HG03565 (cell line): Measurements from ENCODE around the gene EFNA5.

ENCODE experiments used
- ATAC-seq: cut with Tn5 transposase; IDR thresholded peaks from one replicate; pipeline ENCODE4 v1.9.1; 2021; ENCODE audit warnings: mild to moderate bottlenecking, moderate library complexity; ENCODE audit not compliant: unreplicated experiment

Gene EFNA5

DNA sequence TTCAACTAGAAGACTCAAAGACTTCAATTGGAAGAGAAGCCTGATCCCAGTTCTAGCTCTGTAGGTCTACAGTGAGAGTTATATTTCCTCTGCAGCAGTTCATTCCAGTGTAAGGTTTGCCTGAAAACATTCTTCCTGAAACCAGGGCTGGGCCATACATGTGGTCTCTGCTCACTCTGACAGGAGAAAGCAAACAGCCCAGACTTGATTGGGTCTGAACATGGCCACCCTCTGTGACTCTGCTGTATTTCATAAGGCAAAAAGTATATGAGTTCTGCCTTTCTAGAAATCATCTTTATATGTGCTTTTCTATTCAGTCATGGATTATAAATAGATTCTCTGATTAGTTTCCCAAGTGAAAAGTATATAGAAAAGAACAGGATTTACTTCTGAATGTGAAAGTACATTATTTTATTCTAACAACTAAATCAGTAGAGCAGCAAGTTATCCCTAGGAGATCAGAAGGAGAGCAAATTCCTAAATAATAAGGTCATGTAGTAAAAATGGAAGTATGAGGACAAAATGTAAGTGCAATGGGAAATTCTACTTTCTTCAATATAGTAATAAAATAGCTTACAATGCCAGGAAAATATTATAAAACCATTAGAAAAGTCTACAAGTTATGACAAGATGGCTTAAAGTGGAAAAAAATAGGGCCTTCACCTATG is 144.3 kb downstream of the EFNA5 start:
- ATAC-seq, result no peak

- ATAC-seq, result no peak
Observed at GRCh38 chr5:107524111-107524510, 146.6 kb downstream of the EFNA5 start.

- no peak for ATAC-seq
Observed at GRCh38 chr5:107523029-107523680, 147.6 kb downstream of the EFNA5 start.

GRCh38 chr5:107522456-107522855 is 148.3 kb downstream of the EFNA5 start:
- ATAC-seq, result no peak

DNA sequence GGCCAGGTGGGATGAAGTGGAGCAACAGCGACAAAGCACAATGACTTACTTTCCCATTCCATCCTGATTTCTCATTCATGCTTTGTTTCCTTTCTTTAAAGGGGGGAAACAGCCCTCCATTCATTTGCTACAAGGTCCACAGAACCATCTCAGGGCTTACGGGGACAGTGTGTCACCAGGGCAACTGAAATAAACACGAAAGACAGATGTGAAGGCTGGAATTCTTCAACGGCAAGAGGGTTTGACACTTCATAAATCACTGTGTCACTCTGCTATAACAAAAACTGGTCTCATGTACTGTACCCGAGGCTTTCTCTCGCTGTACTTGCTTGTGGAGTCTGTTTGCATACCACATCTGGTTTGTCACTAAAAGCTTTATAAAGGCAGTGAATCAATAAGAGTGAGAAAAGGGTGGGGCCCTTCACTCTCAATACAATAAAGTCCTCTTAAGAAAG is 150.8 kb downstream of the EFNA5 start:
- no peak for ATAC-seq

DNA sequence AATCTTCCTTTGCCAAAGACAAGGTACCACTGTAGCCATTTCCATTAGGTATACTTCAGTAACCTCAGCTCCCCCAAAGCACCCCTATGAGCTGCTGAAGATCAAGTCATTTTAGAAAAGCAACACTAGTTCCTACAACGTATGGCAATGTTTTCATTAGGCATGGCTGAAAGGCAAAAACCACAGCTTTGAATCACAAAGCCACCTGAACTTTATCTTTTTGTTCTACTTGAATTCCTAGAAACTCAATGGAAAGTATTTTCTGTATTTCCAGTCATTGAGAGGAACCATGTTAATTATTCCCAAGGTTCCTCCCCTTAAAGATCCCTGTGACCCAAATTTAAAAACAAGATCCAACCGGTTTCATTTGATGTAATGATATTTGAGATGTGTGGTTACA is 152.1 kb downstream of the EFNA5 start:
- no peak for ATAC-seq

DNA sequence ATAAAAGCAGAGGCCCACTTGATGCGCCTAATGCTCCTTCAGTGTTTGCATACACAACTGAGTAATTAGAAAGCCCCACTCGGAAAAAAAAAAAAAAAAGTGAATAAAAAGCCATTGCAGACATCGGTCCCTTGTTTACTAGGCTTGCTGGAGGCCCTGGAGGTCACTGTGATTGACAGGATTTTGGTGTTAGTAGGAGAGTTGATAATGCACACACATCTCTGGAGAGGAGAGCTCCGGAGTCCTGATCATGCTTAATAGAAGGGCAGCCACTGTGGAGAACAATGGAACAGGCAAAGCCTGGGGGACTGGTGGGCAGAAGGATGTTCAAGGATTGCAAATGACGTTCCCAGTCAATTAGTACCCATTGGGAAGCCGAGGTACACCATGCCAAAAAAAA is 152.5 kb downstream of the EFNA5 start:
- ATAC-seq, result no peak

- no peak for ATAC-seq
Observed at GRCh38 chr5:107517185-107518033, 153.3 kb downstream of the EFNA5 start.

DNA sequence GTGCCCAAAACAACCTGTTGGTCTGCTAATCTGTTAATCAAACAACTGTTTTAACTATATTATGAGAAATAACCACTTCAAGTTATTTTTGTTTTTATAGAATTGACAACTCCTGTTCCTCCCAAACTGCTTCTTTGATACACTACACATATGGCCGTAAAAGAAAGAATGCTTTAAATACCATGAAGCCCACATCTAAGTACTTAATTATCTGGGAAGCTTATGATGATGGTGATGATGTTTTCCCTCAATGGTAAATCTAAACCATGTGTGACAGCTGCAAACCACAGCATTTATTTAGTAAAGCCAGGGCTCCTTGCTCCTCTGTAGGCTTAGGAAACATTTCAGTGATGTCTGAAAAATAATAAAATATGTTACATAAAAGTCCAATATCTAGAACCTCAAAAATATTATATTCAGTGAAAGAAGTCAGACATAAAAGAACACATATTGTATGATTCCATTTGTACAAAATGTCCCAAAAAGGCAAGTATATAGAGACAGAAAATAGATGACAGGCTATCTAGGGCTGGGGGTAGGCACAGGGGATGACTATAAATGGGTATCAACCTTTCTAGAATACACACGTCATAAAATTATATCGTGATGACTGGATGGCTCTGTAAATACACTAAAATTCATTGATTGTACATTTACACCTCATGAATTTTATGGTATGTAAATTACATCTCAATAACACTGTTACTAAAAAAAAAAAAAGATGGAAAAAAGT is 154.1 kb downstream of the EFNA5 start:
- no peak for ATAC-seq

DNA sequence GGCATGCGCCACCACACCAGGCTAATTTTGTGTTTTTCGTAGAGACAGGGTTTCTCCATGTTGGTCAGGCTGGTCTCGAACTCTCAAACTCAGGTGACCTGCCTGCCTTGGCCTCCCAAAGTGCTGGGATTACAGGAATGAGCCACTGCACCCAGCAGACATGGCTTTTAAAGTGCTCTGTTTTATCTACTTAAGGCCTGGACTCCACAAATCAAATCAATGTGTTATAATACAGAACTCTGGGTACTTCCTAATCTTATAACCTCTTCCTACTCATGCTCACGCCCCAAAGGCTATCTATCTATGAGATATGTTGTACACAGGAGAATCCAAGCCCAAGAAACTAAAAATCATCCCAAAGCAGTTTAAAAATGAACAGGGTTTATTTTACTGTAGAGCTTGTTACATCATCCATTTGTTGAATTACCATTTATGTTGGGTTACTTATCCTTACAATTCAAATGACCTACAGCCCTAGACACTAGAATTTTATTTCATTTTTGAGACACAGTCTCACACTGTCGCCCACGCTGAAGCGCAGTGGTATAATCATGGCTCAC is 155.1 kb downstream of the EFNA5 start:
- ATAC-seq, result no peak

GRCh38 chr5:107514305-107514704 is 156.4 kb downstream of the EFNA5 start:
- ATAC-seq, result no peak

DNA sequence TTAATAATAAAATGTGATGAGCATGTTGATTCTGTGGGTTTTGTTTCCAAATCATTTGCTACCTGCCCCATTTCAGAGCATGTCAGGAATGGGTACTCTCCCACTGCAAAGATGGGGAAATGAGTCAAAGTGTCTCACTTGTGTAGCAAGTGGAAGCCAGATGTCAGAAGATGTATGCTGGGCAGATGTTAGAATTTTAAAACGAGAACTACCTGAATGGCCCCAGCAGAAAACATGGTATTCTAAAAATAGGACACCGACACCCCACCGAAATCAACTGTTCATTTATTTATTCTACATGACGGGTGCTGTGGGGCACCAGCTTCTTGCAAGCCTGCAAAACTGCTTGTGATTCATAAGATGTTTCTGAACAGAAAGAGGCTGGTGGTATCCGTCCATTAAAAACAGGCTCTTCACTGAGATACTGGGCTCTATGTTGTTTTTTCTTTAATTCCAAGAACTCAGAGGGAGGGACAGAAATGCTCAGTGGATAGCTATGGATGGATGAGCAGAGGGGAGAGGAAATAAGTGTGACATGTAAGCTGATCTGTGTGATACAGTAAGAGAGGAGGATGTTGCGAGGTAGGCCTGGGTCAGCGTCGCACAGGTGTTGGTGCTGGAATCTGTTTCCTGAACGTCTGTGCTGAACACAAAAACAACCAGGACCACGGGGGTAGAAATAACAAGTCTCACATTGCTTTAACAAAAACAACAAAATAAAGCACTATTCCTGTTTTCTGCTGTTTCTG is 157.2 kb downstream of the EFNA5 start:
- no peak for ATAC-seq

GRCh38 chr5:107512029-107512428 is 158.7 kb downstream of the EFNA5 start:
- no peak for ATAC-seq

DNA sequence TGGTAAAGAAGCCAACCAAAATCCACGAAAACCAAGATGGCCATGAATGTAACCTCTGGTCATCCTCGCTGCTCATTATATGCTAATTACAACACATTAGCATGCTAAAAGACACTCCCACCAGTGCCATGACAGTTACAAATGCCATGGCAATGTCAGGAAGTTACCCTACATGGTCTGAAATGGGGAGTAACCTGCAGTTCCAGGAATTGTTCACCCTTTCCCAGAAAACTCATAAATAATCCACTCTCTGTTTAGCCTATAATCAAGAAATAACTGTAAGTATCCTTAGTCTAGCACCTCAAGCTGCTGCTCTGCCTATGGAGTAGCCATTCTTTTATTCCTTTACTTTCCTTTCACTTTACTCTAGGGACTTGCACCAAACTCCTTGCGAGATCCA is 160.6 kb downstream of the EFNA5 start:
- ATAC-seq, result no peak

DNA sequence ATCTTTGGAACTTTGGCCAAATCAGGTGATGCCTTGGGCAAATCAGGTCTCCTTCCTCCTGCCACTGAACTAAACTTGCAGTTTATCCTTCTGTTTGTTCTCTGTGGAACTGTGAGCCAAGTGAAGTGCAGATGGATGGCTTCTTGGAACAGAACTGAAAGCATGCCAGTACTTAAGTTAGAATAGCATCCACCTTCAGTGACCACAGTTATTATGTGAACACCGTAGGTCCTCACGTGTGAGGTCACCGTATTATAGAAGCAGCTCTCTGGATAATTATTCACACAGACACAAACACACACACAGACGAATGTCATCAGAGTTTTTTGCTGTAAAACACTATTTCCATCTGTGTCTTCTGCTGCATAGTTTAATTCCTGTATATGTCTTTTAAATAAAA is 162.6 kb downstream of the EFNA5 start:
- ATAC-seq, result no peak

DNA sequence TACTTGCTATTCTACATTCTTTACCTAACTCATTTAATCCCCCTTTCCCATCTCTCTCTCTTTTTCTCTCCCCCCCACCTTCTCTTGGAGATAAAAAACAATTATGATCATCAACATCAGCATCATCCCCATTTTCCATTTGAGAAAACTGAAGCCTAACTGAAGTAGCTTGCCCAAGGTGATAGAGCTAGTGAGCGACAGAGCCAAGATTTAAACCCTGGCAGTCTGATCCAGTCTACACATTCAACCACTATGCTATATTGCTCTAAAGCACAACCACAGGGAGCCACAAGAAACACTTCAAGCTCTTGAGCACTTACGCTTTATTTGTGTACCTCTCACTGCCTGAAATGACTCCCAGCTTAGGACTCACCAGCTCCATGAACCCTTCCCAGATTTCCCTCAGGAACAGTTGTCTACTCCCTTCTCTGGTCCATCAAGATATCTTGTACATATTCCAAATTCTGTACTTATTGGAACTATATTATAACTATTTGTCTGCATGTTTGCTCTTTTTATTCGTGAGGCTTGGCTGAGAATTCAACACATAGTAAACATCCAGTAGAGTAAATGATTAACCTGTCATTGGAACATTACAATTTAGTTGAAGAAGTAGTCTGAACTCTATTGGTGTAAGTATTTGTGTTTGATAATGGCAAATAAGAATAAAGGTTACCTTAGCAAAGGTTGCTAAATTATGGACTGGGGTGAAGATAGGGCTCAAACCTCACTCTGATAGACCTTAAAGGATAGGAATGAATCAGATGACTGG is 164.8 kb downstream of the EFNA5 start:
- no peak for ATAC-seq

DNA sequence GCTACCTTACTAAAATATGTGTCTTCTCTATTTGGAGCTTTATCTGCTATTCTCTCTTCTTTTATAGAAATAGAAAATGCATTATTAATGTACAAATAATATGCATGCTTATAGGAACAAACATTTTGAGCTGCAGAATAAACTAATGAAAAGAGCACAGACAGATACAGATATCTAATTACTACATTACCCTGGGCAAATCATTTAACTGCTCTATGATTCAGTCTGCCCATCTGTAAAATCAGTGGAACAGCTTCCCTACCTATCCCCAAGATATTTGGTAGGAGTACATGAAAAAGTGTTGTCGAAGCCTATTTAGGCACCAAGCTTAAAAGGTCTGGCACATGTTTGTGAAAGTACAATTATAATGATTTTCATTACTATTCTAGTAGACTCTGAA is 166.3 kb downstream of the EFNA5 start:
- ATAC-seq, result no peak

GRCh38 chr5:107502676-107503060 is 168.1 kb downstream of the EFNA5 start:
- ATAC-seq, result no peak

GRCh38 chr5:107501965-107502675 is 168.6 kb downstream of the EFNA5 start:
- ATAC-seq, result no peak
